NCI-H226 (cell line): ENCODE data around the gene CSTPP1.

ENCODE experiments used
- DNase-seq: peaks from one replicate; pipeline ENCODE4 v3.0.0-alpha.2; 2015

The CSTPP1 gene

GRCh38 chr11:47143322-47143721 is 206.8 kb downstream of the CSTPP1 start:
- DNase-seq: no peak

- DNase-seq: no peak
These were observed 208.0 kb downstream of the CSTPP1 start for GRCh38 chr11:47144541-47144940.

- DNase-seq: no peak
These were observed 210.7 kb downstream of the CSTPP1 start for GRCh38 chr11:47147250-47147649.

GRCh38 chr11:47147681-47148080 is 211.1 kb downstream of the CSTPP1 start:
- DNase-seq: no peak

- no peak for DNase-seq
These were observed 211.7 kb downstream of the CSTPP1 start for GRCh38 chr11:47148270-47148669.

- no peak for DNase-seq
These were observed 212.5 kb downstream of the CSTPP1 start for GRCh38 chr11:47148903-47149531.

- no peak for DNase-seq
These were observed 213.2 kb downstream of the CSTPP1 start for GRCh38 chr11:47149782-47150181.

- DNase-seq: no peak
These were observed 215.8 kb downstream of the CSTPP1 start for GRCh38 chr11:47152126-47152952.

GRCh38 chr11:47152953-47153950 is 216.7 kb downstream of the CSTPP1 start:
- DNase-seq: peak; percentile 33

- DNase-seq: no peak
These were observed 218.3 kb downstream of the CSTPP1 start for GRCh38 chr11:47154616-47155570.

- no peak for DNase-seq
These were observed 219.3 kb downstream of the CSTPP1 start for GRCh38 chr11:47155879-47156278.

GRCh38 chr11:47156333-47156732 is 219.8 kb downstream of the CSTPP1 start:
- DNase-seq: no peak

- no peak for DNase-seq
These were observed 220.4 kb downstream of the CSTPP1 start for GRCh38 chr11:47156951-47157350.

- no peak for DNase-seq
These were observed 221.2 kb downstream of the CSTPP1 start for GRCh38 chr11:47157805-47158204.

GRCh38 chr11:47158242-47158641 is 221.7 kb downstream of the CSTPP1 start:
- no peak for DNase-seq

GRCh38 chr11:47160753-47161133 is 224.2 kb downstream of the CSTPP1 start:
- no peak for DNase-seq

GRCh38 chr11:47161134-47161854 is 224.7 kb downstream of the CSTPP1 start:
- no peak for DNase-seq

- DNase-seq: no peak
These were observed 225.3 kb downstream of the CSTPP1 start for GRCh38 chr11:47161890-47162289.

- no peak for DNase-seq
These were observed 225.9 kb downstream of the CSTPP1 start for GRCh38 chr11:47162426-47162825.

GRCh38 chr11:47163193-47163592 is 226.6 kb downstream of the CSTPP1 start:
- no peak for DNase-seq

GRCh38 chr11:47163898-47164297 is 227.3 kb downstream of the CSTPP1 start:
- DNase-seq: no peak
